ENCODE measurements around the gene TPPP.

DNA sequence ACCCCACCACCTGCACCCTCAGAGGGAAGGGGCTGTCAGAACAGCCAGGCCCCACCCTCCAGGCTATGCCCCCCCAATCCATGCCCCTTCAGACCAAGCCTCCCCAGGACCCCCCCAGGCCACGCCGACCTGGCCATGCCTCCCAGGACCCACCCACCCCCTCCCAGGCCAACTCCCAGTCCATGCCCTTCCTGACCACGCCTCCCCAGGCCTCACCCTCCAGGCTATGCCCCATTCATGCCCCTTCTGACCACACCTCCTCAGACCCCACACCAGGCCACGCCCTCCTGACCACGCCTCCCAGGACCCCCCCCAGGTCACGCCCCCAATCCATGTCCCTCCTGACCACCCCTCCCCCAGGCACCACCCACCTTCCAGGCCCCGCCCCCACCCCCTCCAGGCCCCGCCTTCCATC is 27.6 kb downstream of the TPPP start:
- TF ChIP-seq POLR2A (IDR thresholded peaks at IDR 0.05; ENCODE audit: low read depth, low read length) (no peak), POLR2AphosphoS5 (IDR thresholded peaks at IDR 0.05; ENCODE audit: insufficient read depth, low read depth, low read length) (no peak)
